Stimulated activated CD8-positive, alpha-beta memory T cell treated with anti-CD3 and anti-CD28 coated beads, Interleukin-4, amount 100 ng/mL, for 24 hours (primary cell): Measurements from ENCODE around the gene APOD.
"Not testable (repeated sequence)": the region's sequence is repeated elsewhere in the genome, so short reads cannot be mapped to it uniquely, and the experiment has no call there.

Experiments used
- DNase-seq: peaks from one replicate; pipeline ENCODE4 v3.0.0-alpha.2; 2020; ENCODE audit warnings: low read depth

The APOD gene

DNA sequence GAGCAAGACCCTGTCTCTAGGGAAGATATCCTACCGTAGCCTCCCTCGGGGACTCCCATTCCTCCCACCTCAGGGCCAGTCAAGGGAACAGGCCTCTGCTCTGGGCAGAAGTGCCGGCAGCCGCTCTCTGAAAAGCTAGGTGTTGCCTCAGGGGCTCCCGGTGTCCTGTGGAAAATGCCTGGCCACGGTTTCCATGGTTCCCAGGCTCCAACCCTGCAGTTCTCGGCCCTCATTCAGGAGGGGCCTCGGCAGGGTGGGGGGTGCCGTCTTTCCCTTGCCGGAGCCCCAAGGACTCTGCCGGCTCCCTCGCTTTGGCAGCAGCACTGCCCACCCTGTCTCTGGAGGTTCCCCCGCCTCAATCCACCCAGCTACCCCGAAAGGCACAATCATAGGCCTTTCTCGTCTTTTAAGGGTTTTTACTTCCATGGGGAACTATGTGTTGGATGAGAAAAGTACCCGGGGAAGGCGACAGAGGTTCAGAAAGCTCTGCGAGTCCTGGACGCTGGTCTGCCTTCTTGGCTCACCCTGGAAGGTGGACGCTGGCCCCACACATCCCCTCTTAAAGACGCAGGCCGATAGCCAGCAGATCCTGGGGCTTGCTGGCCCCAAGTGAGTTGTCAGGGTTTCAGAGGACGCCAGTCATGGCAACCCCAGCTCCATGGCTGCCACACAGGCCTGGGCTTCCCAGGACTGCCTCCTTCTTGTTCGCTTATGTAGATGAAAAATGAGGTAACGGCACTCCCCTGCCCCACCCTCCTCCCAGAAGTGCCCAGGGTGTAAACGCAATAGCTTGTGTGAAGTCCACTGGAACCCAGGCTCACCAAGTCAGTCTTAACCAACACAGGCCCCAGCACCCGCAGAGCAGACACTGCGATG is 34.3 kb upstream of the APOD start:
- DNase-seq, result not testable (repeated sequence)

DNA sequence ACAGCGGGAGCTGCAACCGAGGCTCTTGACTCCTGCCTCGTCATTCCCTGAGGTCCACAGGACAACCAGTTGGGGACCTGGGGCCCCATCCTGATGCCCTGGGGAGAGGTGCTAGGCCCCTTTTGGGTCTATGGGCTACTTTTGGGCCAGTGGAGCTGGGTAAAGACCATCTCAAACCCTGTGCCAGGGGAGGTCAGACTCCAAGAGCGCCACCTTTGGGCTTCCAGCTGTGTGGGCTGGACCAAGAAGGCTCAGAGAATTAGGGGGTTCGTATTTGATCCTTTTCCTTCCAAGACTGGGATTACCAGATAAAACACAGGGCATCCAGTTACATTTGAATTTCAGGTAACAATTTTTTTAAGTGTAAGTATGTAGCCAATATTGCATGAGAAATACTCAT is 33.4 kb upstream of the APOD start:
- DNase-seq, result not testable (repeated sequence)

GRCh38 chr3:195616681-195617080 is 32.9 kb upstream of the APOD start:
- no peak for DNase-seq

GRCh38 chr3:195615952-195616537 is 32.3 kb upstream of the APOD start:
- not testable (repeated sequence) for DNase-seq

DNA sequence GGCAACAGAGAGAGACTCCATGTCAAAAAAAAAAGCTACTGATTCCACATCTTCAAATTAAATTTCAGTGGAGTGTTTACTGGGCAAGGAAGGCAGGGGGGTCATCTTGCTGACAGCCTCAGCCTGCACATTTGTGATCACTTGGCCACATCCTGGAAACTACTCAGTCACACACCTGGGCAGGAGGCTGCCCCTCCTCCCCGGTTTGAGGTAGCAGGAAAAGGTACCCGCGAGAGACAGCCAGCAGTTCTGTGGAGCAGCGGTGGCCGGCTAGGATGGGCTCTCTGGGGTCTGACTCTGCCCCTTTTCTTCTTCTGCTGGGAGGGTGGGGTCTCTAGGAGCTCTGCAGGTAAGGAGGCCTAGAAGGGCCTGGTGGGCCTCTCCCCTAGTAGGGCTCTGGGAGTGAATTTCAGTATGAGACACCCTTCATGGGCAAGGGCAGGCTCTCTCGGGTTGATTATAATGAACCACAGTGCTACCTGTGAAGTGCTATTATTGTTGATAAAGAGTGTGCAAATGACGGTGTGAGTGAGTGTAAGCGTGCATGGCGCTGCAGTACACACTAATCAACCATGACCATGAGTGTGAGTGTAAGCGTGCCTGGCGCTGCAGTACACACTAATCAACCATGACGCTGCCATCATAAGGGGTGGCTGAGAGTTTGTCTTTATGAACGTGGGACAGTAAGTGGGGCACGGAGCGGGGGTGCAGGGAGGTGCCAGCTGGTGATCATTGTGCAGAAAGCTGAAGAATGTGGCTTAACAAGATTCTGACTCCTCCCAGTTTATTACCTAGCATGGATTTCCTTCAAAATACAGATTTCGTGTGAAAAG is 31.1 kb upstream of the APOD start:
- not testable (repeated sequence) for DNase-seq

- DNase-seq, result no peak
These were observed 29.8 kb upstream of the APOD start for GRCh38 chr3:195613468-195614069.

GRCh38 chr3:195612075-195612800 is 28.5 kb upstream of the APOD start:
- no peak for DNase-seq

DNA sequence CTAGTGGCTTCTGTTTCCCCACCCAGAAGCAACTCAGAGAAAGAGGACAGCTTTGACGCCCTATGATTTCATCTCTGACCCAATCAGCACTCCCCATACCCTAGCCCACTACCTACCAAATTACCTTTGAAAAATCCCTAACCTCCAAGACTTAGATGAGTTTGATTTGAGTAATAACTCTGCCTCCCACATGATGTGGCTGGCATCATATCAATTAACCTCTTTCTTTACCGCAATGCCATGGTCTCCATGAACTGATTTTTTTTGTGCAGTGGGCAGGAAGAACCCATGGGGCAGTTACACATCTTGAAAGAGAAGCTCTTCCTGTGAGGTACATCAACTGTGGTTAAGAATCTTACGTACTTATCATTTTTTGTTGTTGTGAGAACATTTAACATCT is 25.5 kb upstream of the APOD start:
- no peak for DNase-seq

GRCh38 chr3:195601785-195602184 is 18.0 kb upstream of the APOD start:
- not testable (repeated sequence) for DNase-seq

- DNase-seq, result no peak
These were observed 17.6 kb upstream of the APOD start for GRCh38 chr3:195601382-195601781.

DNA sequence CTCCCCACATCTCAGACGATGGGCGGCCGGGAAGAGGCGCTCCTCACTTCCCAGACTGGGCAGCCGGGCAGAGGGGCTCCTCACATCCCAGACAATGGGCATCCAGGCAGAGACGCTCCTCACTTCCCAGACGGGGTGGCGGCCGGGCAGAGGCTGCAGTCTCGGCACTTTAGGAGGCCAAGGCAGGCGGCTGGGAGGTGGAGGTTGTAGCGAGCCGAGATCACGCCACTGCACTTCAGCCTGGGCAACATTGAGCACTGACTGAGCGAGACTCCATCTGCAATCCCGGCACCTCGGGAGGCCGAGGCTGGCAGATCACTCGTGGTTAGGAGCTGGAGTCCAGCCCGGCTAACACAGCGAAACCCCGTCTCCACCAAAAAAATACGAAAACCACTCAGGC is 16.2 kb upstream of the APOD start:
- not testable (repeated sequence) for DNase-seq

- not testable (repeated sequence) for DNase-seq
These were observed 15.8 kb upstream of the APOD start for GRCh38 chr3:195599516-195599915.

DNA sequence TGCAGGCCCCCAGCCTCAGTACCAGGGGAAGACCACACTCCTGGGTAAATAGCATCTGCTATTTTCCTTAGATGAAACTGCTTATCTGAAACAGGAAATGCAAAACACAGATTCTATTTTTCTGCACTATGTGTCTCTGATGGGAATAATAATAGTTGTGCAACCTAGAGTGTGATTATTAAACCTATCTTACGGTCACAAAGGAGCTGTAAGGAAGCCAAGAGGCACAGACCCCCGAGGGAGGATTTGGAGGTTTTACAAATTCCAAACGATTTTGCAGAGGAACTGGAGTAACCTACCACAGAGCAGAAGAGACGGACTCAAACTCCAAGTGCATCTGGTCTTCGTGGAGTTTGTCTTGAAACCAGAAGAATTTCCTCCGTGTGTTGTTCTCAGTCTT is 14.1 kb upstream of the APOD start:
- DNase-seq, result no peak

- no peak for DNase-seq
These were observed 13.5 kb upstream of the APOD start for GRCh38 chr3:195597229-195597628.

DNA sequence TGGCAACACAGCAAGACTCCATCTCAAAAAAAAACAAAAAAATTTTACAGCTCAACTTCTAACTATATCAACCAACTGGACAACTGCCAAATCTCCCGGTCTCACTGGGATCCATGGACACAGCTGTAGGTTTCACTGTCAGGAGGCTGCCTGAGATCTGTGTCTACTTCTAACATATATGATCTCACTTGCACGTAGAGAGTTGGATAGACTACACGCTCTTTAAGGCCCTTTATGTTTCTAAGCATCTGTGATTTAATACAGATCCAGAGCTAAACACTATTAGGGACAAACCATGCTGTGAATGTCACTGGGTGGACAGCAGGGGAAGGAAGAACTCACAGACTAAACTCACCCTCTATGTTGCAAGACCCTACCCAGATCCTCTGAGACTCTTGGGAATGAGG is 13.0 kb upstream of the APOD start:
- DNase-seq, result no peak

- no peak for DNase-seq
These were observed 12.2 kb upstream of the APOD start for GRCh38 chr3:195595785-195596531.

DNA sequence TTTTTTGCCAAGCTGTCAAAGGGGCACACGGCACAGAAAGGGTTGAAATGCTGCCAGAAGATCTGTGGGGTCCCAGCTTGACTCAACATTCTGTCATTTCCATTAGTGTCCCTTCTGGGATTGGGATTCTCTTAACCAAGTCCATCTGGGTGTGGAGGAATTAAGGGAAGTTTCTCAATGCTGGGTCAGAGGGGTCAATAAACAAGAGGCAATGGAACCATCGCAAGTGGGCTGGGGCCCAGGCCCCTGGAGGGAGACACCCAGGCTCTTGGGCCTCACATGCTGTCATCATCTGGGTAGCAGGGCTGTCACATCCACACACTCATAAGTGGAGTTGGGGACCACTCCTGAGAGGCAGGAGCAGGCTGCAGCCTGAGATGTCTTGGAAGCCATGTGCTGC is 8.1 kb upstream of the APOD start:
- no peak for DNase-seq

DNA sequence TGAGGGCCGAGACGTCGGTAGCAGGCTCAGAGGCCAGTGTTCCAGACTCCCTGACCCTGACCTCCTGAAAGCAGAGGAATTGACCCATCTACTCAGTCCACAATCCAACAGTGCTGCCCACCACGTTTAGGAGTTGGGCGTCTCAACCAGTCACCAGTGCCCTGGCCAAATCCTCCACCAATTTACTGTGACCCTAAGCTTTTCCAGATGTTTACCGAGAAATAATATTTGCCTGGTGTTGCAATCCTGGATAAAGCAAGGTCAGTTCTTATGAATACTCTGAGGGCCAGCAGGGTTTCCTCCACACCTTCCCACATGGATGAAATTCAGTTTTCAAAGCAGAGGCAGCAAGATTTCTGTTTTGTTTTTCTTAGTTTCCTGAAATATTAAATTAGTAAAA is 7.5 kb upstream of the APOD start:
- DNase-seq, result no peak

DNA sequence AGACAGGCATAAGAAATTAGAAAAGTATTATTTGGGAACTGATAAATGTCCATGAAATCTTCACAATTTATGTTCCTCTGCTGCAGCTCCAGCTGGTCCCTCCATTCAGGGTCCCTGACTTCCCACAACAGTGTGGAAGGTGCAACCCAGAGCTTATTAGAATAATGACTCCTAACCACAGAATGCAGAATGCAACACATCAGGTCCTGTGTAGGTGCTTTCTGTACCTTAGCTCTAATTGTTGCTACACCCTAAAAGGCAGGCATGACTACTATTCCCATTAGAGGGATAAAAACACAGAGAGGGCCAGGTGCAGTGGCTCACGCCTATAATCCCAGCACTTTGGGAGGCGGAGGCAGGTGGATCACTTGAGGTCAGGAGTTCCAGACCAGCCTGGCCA is 6.6 kb upstream of the APOD start:
- DNase-seq, result not testable (repeated sequence)

DNA sequence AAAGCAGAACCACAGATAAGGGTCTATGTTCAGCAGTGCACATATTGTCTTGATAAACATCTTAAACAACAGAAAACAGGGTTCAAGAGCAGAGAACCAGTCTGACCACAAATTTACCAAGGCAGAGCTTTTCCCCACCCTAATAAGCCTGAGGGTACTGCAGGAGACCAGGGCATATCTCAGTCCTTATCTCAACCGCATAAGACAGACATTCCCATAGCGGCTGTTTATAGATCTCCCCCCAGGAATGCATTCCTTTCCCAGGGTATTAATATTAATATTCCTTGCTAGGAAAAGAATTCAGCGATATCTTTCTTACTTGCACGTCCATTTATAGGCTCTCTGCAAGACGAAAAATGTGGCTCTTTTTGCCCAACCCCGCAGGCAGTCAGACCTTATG is 6.1 kb upstream of the APOD start:
- not testable (repeated sequence) for DNase-seq

DNA sequence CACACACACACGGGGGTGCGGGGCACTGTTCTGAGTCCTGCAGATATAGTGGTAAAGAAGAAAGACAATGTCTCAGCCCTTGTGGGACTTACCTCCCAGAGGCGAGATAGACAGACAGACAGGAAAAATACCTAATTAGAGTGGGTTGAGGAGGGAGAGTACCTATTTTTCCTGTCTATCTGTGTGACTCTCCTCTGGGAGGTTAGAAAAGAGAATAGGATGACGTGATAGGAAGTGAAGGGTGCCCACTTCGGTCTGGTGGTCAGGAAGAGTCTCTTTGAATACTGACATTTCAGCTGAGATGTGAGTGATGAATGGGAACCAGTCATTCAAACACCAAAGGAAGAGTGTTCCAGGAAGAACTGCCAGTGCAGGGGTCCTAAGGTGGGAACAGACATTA is 4.1 kb upstream of the APOD start:
- no peak for DNase-seq
